ENCODE measurements around the gene RUSF1. TPM values are rescaled to one million over a fixed set of nuclear protein-coding genes. Genes with fewer than 3 reads are reported as not detected.
"Not testable (repeated sequence)": the region's sequence is repeated elsewhere in the genome, so short reads cannot be mapped to it uniquely, and the experiment has no call there.

RUSF1 gene
- polyA plus RNA-seq, 1 donor, result 99.1 TPM

GRCh38 chr16:31531096-31531495 lies 22.9 kb upstream of the RUSF1 start:
- Histone ChIP-seq H3K4me3 (ENCODE audit: low read length) (no peak overlapping the region), H3K27me3 (ENCODE audit: control insufficient read depth, insufficient read depth, low read length) (peaks cover 39% of the 10 kb centered on the region), H3K27ac (ENCODE audit: low read length) (no peak overlapping the region), H3K9me3 (ENCODE audit: control insufficient read depth, low read depth, low read length) (no peaks in the 10 kb centered on the region), H3K36me3 (ENCODE audit: control insufficient read depth, insufficient read depth, low read length) (no peaks in the 10 kb centered on the region), H3K4me1 (ENCODE audit: control insufficient read depth, insufficient read depth, low read length) (peaks cover 4% of the 10 kb centered on the region)
- no peak for DNase-seq
- WGBS (ENCODE audit: insufficient coverage, low lambda C conversion rate), result no CpG with 5 or more reads among the region's 1 CpG

- 73% methylated on average over 2 of the region's 5 CpGs for WGBS (ENCODE audit: insufficient coverage, low lambda C conversion rate)
- Histone ChIP-seq H3K27ac (ENCODE audit: low read length) (no peak overlapping the region), H3K27me3 (ENCODE audit: control insufficient read depth, insufficient read depth, low read length) (peaks cover 39% of the 10 kb centered on the region), H3K36me3 (ENCODE audit: control insufficient read depth, insufficient read depth, low read length) (no peaks in the 10 kb centered on the region), H3K4me1 (ENCODE audit: control insufficient read depth, insufficient read depth, low read length) (peaks cover 4% of the 10 kb centered on the region), H3K4me3 (ENCODE audit: low read length) (no peak overlapping the region), H3K9me3 (ENCODE audit: control insufficient read depth, low read depth, low read length) (no peaks in the 10 kb centered on the region)
- DNase-seq, result no peak
Observed at GRCh38 chr16:31530405-31530804, 22.2 kb upstream of the RUSF1 start.

GRCh38 chr16:31529937-31530312 lies 21.7 kb upstream of the RUSF1 start:
- Histone ChIP-seq H3K36me3 (ENCODE audit: control insufficient read depth, insufficient read depth, low read length) (no peaks in the 10 kb centered on the region), H3K9me3 (ENCODE audit: control insufficient read depth, low read depth, low read length) (no peaks in the 10 kb centered on the region), H3K27ac (ENCODE audit: low read length) (no peak overlapping the region), H3K27me3 (ENCODE audit: control insufficient read depth, insufficient read depth, low read length) (peaks cover 39% of the 10 kb centered on the region), H3K4me1 (ENCODE audit: control insufficient read depth, insufficient read depth, low read length) (peaks cover 4% of the 10 kb centered on the region), H3K4me3 (ENCODE audit: low read length) (no peak overlapping the region)
- no CpG with 5 or more reads among the region's 17 CpGs for WGBS (ENCODE audit: insufficient coverage, low lambda C conversion rate)
- no peak for DNase-seq

GRCh38 chr16:31529108-31529936 lies 21.1 kb upstream of the RUSF1 start:
- no peak overlapping the region for H3K27ac ChIP-seq (ENCODE audit: low read length)
- no CpG with 5 or more reads among the region's 52 CpGs for WGBS (ENCODE audit: insufficient coverage, low lambda C conversion rate)
- no peak for DNase-seq
- no peaks in the 10 kb centered on the region for H3K9me3 ChIP-seq (ENCODE audit: control insufficient read depth, low read depth, low read length)
- H3K36me3 ChIP-seq (ENCODE audit: control insufficient read depth, insufficient read depth, low read length), result no peaks in the 10 kb centered on the region
- peak overlapping the region; percentile 21 for H3K4me3 ChIP-seq (ENCODE audit: low read length)
- peaks cover 4% of the 10 kb centered on the region for H3K4me1 ChIP-seq (ENCODE audit: control insufficient read depth, insufficient read depth, low read length)
- peaks cover 39% of the 10 kb centered on the region for H3K27me3 ChIP-seq (ENCODE audit: control insufficient read depth, insufficient read depth, low read length)

- WGBS (ENCODE audit: insufficient coverage, low lambda C conversion rate), result 5% methylated on average over 4 of the region's 11 CpGs
- H3K4me3 ChIP-seq (ENCODE audit: low read length), result no peak overlapping the region
- H3K27me3 ChIP-seq (ENCODE audit: control insufficient read depth, insufficient read depth, low read length), result peaks cover 39% of the 10 kb centered on the region
- H3K36me3 ChIP-seq (ENCODE audit: control insufficient read depth, insufficient read depth, low read length), result no peaks in the 10 kb centered on the region
- H3K27ac ChIP-seq (ENCODE audit: low read length), result no peak overlapping the region
- no peaks in the 10 kb centered on the region for H3K9me3 ChIP-seq (ENCODE audit: control insufficient read depth, low read depth, low read length)
- H3K4me1 ChIP-seq (ENCODE audit: control insufficient read depth, insufficient read depth, low read length), result peaks cover 4% of the 10 kb centered on the region
- DNase-seq, result no peak
Observed at GRCh38 chr16:31528523-31529107, 20.4 kb upstream of the RUSF1 start.

GRCh38 chr16:31527734-31528274 lies 19.6 kb upstream of the RUSF1 start, which contains the start of gene AHSP:
Gene AHSP, plus strand, starts transcription at chr16:31527900. Its CDS starts 240 bp downstream, at chr16:31528140.
- Histone ChIP-seq H3K27ac (ENCODE audit: low read length) (no peak within 1 kb of the TSS), H3K27me3 (ENCODE audit: control insufficient read depth, insufficient read depth, low read length) (peaks cover 39% of the 10 kb centered on the region), H3K9me3 (ENCODE audit: control insufficient read depth, low read depth, low read length) (no peaks in the 10 kb centered on the region), H3K36me3 (ENCODE audit: control insufficient read depth, insufficient read depth, low read length) (no peaks in the 10 kb centered on the region), H3K4me3 (ENCODE audit: low read length) (no peak within 1 kb of the TSS), H3K4me1 (ENCODE audit: control insufficient read depth, insufficient read depth, low read length) (peaks cover 4% of the 10 kb centered on the region)
- no peak for DNase-seq
- 39% methylated on average over 2 of the region's 6 CpGs for WGBS (ENCODE audit: insufficient coverage, low lambda C conversion rate)

- Histone ChIP-seq H3K4me3 (ENCODE audit: low read length) (no peak overlapping the region), H3K4me1 (ENCODE audit: control insufficient read depth, insufficient read depth, low read length) (peaks cover 4% of the 10 kb centered on the region), H3K27ac (ENCODE audit: low read length) (no peak overlapping the region), H3K27me3 (ENCODE audit: control insufficient read depth, insufficient read depth, low read length) (peaks cover 28% of the 10 kb centered on the region), H3K36me3 (ENCODE audit: control insufficient read depth, insufficient read depth, low read length) (no peaks in the 10 kb centered on the region), H3K9me3 (ENCODE audit: control insufficient read depth, low read depth, low read length) (no peaks in the 10 kb centered on the region)
- DNase-seq, result no peak
- no CpG with 5 or more reads among the region's 3 CpGs for WGBS (ENCODE audit: insufficient coverage, low lambda C conversion rate)
Observed at GRCh38 chr16:31525113-31525512, 16.9 kb upstream of the RUSF1 start.

- H3K27ac ChIP-seq (ENCODE audit: low read length); H3K9me3 ChIP-seq (ENCODE audit: control insufficient read depth, low read depth, low read length); DNase-seq; H3K36me3 ChIP-seq (ENCODE audit: control insufficient read depth, insufficient read depth, low read length); H3K4me3 ChIP-seq (ENCODE audit: low read length); H3K4me1 ChIP-seq (ENCODE audit: control insufficient read depth, insufficient read depth, low read length): not testable (repeated sequence)
- no CpG with 5 or more reads among the region's 6 CpGs for WGBS (ENCODE audit: insufficient coverage, low lambda C conversion rate)
- peaks cover 16% of the 10 kb centered on the region for H3K27me3 ChIP-seq (ENCODE audit: control insufficient read depth, insufficient read depth, low read length)
Observed at GRCh38 chr16:31523768-31524167, 15.6 kb upstream of the RUSF1 start.

GRCh38 chr16:31522071-31522470 lies 13.9 kb upstream of the RUSF1 start:
- Histone ChIP-seq H3K36me3 (ENCODE audit: control insufficient read depth, insufficient read depth, low read length) (no peaks in the 10 kb centered on the region), H3K27me3 (ENCODE audit: control insufficient read depth, insufficient read depth, low read length) (no peaks in the 10 kb centered on the region)
- DNase-seq, result no peak

GRCh38 chr16:31521368-31521767 lies 13.2 kb upstream of the RUSF1 start:
- Histone ChIP-seq H3K36me3 (ENCODE audit: control insufficient read depth, insufficient read depth, low read length) (no peaks in the 10 kb centered on the region), H3K27me3 (ENCODE audit: control insufficient read depth, insufficient read depth, low read length) (no peaks in the 10 kb centered on the region), H3K4me1 (ENCODE audit: control insufficient read depth, insufficient read depth, low read length) (no peaks in the 10 kb centered on the region), H3K4me3 (ENCODE audit: low read length) (no peak overlapping the region), H3K9me3 (ENCODE audit: control insufficient read depth, low read depth, low read length) (no peaks in the 10 kb centered on the region), H3K27ac (ENCODE audit: low read length) (no peak overlapping the region)
- DNase-seq, result no peak
- WGBS (ENCODE audit: insufficient coverage, low lambda C conversion rate), result no CpG with 5 or more reads among the region's 3 CpGs

More at GRCh38 chr16:31522071-31522470, 13.9 kb upstream of the RUSF1 start:
- Histone ChIP-seq H3K4me3 (ENCODE audit: low read length) (no peak overlapping the region), H3K9me3 (ENCODE audit: control insufficient read depth, low read depth, low read length) (no peaks in the 10 kb centered on the region), H3K27ac (ENCODE audit: low read length) (no peak overlapping the region), H3K4me1 (ENCODE audit: control insufficient read depth, insufficient read depth, low read length) (no peaks in the 10 kb centered on the region)
- WGBS (ENCODE audit: insufficient coverage, low lambda C conversion rate), result no CpG with 5 or more reads among the region's 6 CpGs
